NCI-H2196 treated with DMSO at 0.1 percent for 48 hours (cell line): ENCODE results near the gene MECP2.

Experiments used
- DNase-seq: peaks from one replicate; lab custom pipeline; 2025; ENCODE audit not compliant: unreplicated experiment; lab: John Stamatoyannopoulos, UW

The MECP2 gene

GRCh38 chrX:154019061-154019621 lies 78.4 kb downstream of the MECP2 start:
- DNase-seq, result no peak

GRCh38 chrX:154018518-154019060 lies 78.9 kb downstream of the MECP2 start:
- DNase-seq, result no peak

GRCh38 chrX:154017766-154018517 lies 79.6 kb downstream of the MECP2 start:
- no peak for DNase-seq

GRCh38 chrX:154016366-154017076 lies 81.0 kb downstream of the MECP2 start:
- DNase-seq, result no peak

GRCh38 chrX:154015581-154016264 lies 81.8 kb downstream of the MECP2 start:
- no peak for DNase-seq

GRCh38 chrX:154014429-154015380 lies 82.8 kb downstream of the MECP2 start:
- no peak for DNase-seq

GRCh38 chrX:154013614-154014360 lies 83.7 kb downstream of the MECP2 start:
- peak; percentile 1 for DNase-seq

- no peak for DNase-seq
Measured at GRCh38 chrX:154013001-154013421, 84.5 kb downstream of the MECP2 start.

GRCh38 chrX:154012336-154012991 lies 85.1 kb downstream of the MECP2 start:
- DNase-seq, result no peak

- DNase-seq, result no peak
Measured at GRCh38 chrX:154011376-154012335, 85.9 kb downstream of the MECP2 start.

- DNase-seq, result no peak
Measured at GRCh38 chrX:154010330-154011087, 87.0 kb downstream of the MECP2 start.

- no peak for DNase-seq
Measured at GRCh38 chrX:154008521-154008920, 89.0 kb downstream of the MECP2 start.

GRCh38 chrX:154006947-154007346 lies 90.6 kb downstream of the MECP2 start:
- DNase-seq, result no peak

GRCh38 chrX:154004315-154004714 lies 93.2 kb downstream of the MECP2 start:
- no peak for DNase-seq

- peak; percentile 6 for DNase-seq
Measured at GRCh38 chrX:154002215-154002719, 95.2 kb downstream of the MECP2 start.

GRCh38 chrX:154000051-154000450 lies 97.5 kb downstream of the MECP2 start:
- DNase-seq, result no peak
